GM18873 (cell line): ENCODE results near the gene DLX2.
"Not testable (repeated sequence)": the region's sequence is repeated elsewhere in the genome, so short reads cannot be mapped to it uniquely, and the experiment has no call there.

ENCODE experiments used
- ATAC-seq: cut with Tn5 transposase; IDR thresholded peaks from one replicate; pipeline ENCODE4 v1.9.1; 2021; ENCODE audit warnings: mild to moderate bottlenecking, moderate library complexity, moderate number of reproducible peaks; ENCODE audit not compliant: unreplicated experiment, low FRiP score

Gene DLX2

GRCh38 chr2:172062402-172063004, 40.2 kb downstream of the DLX2 start:
- ATAC-seq = no peak

DNA sequence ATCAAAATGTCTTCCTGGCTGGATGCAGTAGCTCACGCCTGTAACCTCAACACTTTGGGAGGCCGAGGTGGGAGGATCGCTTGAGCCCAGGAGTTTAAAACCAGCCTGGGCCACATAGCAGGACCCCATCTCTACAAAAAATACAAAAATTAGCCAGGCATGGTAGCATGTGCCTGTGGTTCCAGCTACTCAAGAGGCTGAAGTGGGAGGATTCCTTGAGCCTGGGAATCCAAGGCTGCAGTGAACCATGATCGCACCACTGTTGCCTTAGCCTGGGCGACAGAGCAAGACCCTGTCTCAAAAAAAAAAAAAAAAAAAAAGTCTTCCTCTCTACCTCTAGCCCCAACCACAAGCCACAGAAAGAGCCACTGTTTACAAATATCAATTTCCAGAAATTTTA, 42.6 kb downstream of the DLX2 start:
- ATAC-seq = not testable (repeated sequence)

DNA sequence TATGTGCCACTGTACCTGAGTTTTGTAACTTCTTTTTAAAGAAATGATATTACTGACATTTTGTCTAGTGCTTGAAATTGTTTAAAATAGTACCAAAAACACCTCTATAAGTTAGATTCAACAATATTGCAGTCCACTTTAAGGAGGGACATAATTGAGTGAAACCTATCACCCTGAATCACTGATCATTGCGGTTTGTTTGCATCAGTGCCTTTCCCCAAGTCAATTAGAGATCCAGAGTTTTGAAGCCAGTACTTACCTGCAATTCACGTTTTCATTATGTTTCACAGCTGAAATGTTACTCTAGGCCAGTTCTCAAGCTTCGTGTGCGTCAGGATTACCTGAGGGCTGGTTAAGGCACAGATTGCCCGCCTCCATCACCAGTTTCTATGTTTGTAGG, 44.0 kb downstream of the DLX2 start:
- no peak for ATAC-seq

DNA sequence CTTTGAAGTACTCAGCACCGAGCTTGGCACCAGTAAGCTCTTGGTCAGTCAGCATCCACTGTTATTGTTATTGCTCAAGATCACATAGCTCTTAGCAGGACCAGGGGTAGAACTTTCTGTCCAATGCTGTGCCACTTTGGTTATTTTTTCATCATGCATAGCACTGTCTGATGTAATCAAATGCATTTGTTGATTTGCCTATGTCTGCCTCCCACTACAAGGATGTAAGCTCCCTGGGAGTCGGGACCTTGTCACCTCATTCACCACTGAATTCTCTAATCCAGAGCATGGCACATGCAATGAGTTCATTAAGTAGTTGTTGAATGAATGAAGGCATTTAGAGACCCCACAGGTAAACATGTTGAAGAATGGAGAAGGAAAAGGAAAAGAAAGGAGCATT, 46.4 kb downstream of the DLX2 start:
- ATAC-seq = no peak

- no peak for ATAC-seq
These were observed 49.2 kb downstream of the DLX2 start for GRCh38 chr2:172053486-172053885.

GRCh38 chr2:172052000-172052983, 50.4 kb downstream of the DLX2 start:
- no peak for ATAC-seq

DNA sequence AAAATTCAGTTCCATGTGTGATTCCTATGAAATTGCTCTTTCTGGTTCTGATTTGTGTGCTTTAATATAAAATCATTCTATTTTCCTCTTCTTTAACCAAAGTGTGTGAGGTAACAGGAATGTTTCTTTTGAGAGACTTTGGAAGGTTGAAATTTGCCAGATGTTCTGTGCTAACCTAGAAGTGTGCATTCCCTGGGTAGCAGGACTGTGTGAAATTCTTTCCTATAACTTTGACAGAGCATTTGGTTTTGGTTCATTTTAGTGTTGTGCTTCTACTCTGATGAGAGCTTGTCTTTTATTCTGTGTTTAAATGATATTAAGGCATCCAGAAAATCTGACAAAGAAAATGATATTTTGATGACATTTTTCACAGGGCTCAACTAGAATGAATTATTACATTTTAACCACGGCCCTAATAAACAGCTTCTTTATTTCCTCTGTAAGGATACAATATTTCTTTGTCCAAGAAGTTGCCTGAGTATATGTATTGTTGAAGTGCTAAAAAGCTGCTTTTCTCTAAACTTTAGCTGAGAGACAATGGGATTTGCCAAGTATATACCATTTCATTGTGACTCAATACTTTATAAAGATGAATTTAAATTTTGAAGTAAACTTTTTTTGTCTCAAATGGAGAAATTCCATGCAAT, 52.1 kb downstream of the DLX2 start:
- ATAC-seq = no peak

- ATAC-seq = no peak
These were observed 53.1 kb downstream of the DLX2 start for GRCh38 chr2:172049567-172050120.
